Inflammatory macrophage treated with lipopolysaccharide for 4 hours (primary cell): ENCODE data around the gene SOX3.

Source experiments
- DNase-seq: peaks from one replicate; pipeline ENCODE4 v3.0.0-alpha.2; 2020

Gene SOX3

DNA sequence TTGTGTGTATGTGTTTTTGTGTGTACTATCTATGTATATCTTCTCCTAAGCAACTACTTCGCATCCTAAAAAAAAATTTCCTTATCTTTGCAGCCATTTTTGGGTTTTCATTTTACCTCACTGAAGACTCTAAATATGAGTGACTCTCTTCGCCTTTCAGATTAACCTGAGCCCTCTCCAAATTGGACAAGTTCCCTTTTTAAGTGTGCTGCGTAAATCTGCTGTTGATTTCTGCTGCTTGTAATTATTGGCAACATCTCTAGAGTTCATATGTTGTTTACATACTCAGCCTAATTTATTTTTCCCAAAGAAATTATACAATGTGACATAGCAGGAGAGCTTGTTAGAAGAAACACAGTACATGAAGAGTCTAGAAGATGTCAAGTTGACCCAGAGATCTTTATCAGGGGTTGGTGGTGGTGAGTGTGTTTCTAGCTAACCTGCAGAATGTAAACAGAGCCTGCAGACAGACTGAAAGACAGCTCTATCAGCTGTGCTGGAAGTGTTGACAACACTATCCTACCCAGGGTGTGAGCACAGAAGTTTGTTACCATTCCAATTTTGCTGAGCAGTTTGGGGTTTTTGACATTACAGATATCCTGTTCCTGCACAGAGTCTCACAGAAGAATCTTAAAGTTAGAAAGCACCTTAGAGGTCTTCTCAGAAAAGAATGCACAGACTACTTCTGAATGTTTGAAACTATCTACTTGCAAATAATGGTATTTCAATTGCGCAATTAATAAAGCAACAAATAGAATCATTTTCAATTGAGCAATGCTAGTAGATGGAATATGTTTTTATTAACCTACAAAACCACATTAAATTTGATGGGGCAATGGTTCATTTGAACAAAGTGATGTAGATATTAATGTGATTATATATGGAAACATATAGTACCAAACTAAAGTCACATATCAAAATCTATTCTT, 12.5 kb downstream of the SOX3 start:
- DNase-seq: no peak

DNA sequence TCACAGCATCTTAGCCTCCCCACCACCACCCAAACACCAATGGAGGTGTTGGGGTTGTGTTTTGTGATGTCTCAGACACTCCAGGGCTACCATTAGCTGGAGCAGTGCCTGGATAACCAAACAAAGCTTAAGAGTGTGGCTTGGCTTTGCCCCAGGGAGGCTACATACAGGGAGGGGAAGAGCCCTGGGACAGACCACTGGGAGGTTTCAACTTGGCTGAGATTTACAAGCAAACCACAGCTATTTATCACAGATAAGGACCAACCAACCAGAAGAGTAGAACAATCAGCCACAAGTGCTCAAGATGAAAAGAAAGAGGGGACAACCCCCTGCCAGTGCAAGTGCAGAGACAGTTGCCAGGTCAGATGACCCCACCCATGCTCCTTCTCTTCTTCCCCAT, 24.1 kb downstream of the SOX3 start:
- no peak for DNase-seq

DNA sequence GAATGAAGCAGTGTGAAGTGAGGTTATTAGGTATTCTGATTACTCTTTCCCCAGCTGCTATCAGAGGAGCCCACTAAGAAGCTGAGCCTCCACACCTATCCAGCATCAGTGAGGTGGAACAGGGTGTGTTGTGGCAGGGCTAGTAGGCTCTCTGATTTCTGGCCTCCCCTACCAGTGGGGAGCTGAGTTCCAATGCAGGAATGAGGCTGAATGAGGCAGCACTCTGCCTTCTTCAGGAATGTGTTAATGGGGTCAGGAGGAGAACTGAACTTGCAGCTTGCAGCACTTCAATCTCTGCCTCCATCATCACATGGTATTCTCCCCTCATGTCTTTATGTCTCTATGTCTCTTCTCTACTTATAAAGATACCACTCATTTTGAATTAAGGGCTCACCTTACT, 26.9 kb downstream of the SOX3 start:
- no peak for DNase-seq

DNA sequence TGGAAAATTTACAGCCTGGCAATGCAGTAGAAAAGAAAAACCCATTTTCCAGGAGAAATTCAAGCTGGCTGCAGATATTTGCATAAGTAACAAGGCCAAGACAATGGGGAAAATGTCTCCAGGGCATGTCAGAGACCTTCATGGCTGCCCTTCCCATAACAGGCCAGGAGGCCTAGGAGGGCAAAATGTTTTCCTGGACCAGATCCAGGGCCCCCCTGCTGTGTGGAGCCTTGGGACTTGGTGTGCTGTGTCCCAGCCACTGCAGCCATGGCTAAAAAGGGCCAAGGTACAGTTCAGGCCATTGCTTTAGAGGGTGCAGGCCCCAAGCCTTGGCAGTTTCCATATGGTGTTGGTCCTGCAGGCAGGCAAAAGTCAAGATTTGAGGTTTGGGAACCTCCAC, 29.8 kb downstream of the SOX3 start:
- DNase-seq: no peak

DNA sequence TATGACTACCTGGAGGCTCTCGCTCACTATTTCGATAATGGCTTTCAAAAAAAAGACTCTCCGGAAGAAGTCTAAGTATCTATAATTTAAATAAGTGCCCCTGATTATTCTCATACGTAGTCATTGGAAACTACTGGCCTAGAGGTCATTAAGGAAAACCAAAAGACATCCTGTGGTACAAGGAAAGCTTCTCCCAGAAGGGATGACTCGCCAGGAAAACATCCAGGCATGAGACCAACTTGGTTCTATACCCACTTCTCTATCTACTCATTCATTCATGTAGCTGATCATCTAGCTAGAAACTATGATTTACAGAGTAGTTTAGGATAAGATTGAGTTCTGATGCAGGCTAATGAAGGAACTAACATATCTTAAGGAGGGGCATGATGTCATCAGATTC, 37.7 kb downstream of the SOX3 start:
- DNase-seq: no peak
